CD8-positive, alpha-beta memory T cell (primary cell): ENCODE results near the gene CREB5. TPM values are rescaled to one million over a fixed set of nuclear protein-coding genes. Genes with fewer than 3 reads are reported as not detected.
A peak's percentile ranks its signal among the peaks of the same experiment; 100 is the strongest.

ENCODE experiments used
- CTCF ChIA-PET: fragments of 350-600 bp; sonication (Branson Sonifier 250); formaldehyde crosslinking; loops from one replicate; lab custom pipeline; 2021; ENCODE audit warnings: antibody characterized with exemption; lab: Charles Lee
- POLR2A ChIA-PET: fragments of 350-600 bp; sonication (Branson Sonifier 250); formaldehyde crosslinking; loops from one replicate; lab custom pipeline; 2021; ENCODE audit warnings: antibody characterized with exemption; lab: Charles Lee
- DNase-seq, 5 donors: peaks; one replicate each; pipeline versions ENCODE4 v3.0.0 to v3.0.0-alpha.2; 2020 to 2022; ENCODE audit warnings: mixed read lengths in 1 of 5
- H3K27ac ChIP-seq: one replicate; pipeline ENCODE4 v1.7.0; 2013; ENCODE audit warnings: low read depth, mild to moderate bottlenecking, low read length, moderate library complexity
- H3K27me3 ChIP-seq: 2 replicates; pipeline ENCODE4 v1.7.0; 2013; ENCODE audit warnings: low read length, mild to moderate bottlenecking; ENCODE audit not compliant: insufficient read depth, poor library complexity, severe bottlenecking
- H3K36me3 ChIP-seq: 2 replicates; pipeline ENCODE4 v1.7.0; 2013; ENCODE audit warnings: mild to moderate bottlenecking, low read length, moderate library complexity; ENCODE audit not compliant: insufficient read depth
- H3K4me1 ChIP-seq: 2 replicates; pipeline ENCODE4 v1.7.0; 2013; ENCODE audit warnings: mild to moderate bottlenecking, low read length, moderate library complexity; ENCODE audit not compliant: insufficient read depth
- H3K4me3 ChIP-seq: 2 replicates; pipeline ENCODE4 v1.7.0; 2013; ENCODE audit warnings: mild to moderate bottlenecking, low read length
- H3K9me3 ChIP-seq: 2 replicates; pipeline ENCODE4 v1.7.0; 2013; ENCODE audit warnings: mild to moderate bottlenecking, low read length
- H3K27ac Mint-ChIP-seq, 8 donors: one replicate each; pipeline ENCODE4 v1.8.0; 2020 to 2021; ENCODE audit warnings: mixed read lengths in 8 of 8, mild to moderate bottlenecking in 6 of 8, inconsistent platforms in 3 of 8, moderate library complexity in 3 of 8
- H3K27me3 Mint-ChIP-seq, 2 donors: one replicate each; pipeline ENCODE4 v1.8.0; 2020 to 2021; ENCODE audit warnings: mixed read lengths in 2 of 2, mild to moderate bottlenecking in 1 of 2, moderate library complexity in 1 of 2
- H3K36me3 Mint-ChIP-seq, 3 donors: one replicate each; pipeline ENCODE4 v1.8.0; 2020 to 2021; ENCODE audit warnings: mixed read lengths in 3 of 3, inconsistent platforms in 1 of 3, mild to moderate bottlenecking in 1 of 3
- H3K4me1 Mint-ChIP-seq, 3 donors: one replicate each; pipeline ENCODE4 v1.8.0; 2020 to 2021; ENCODE audit warnings: mixed read lengths in 3 of 3, inconsistent platforms in 1 of 3, mild to moderate bottlenecking in 1 of 3
- H3K4me3 Mint-ChIP-seq, 7 donors: one replicate each; pipeline ENCODE4 v1.8.0; 2020 to 2021; ENCODE audit warnings: mixed read lengths in 7 of 7, mild to moderate bottlenecking in 6 of 7, moderate library complexity in 4 of 7, inconsistent platforms in 2 of 7
- H3K9me3 Mint-ChIP-seq, 5 donors: one replicate each; pipeline ENCODE4 v1.8.0; 2020 to 2022; ENCODE audit warnings: mixed read lengths in 5 of 5, mild to moderate bottlenecking in 3 of 5, moderate library complexity in 2 of 5, inconsistent platforms in 1 of 5
- polyA plus RNA-seq: library from polyadenylated mRNA; unstranded; fragments of 300-500 nt; fragmentation: Illumina TruSeq; gene quantifications from one replicate; pipeline ENCODE4 v1.2.3, GENCODE V29; 2021
- total RNA-seq, 2 experiments: library from RNA; stranded (reverse); gene quantifications; one replicate each; pipeline ENCODE4 v1.2.3, GENCODE V29; 2021

CREB5 gene
- total and polyA plus RNA-seq, 3 experiments from 2014 or later, result not detected

- no peaks in the 10 kb centered on the region for H3K4me1 Mint-ChIP-seq
- peaks cover 0 to 4% (median 0%) of the 10 kb centered on the region in 5 donors for H3K9me3 Mint-ChIP-seq
- H3K27ac ChIP-seq, result no peak overlapping the region
- H3K36me3 Mint-ChIP-seq, result no peaks in the 10 kb centered on the region
- H3K9me3 ChIP-seq, result no peaks in the 10 kb centered on the region
- no peak overlapping the region for H3K27ac Mint-ChIP-seq
- no peaks in the 10 kb centered on the region for H3K36me3 ChIP-seq
- CTCF ChIA-PET, result no interaction called here
- H3K27me3 Mint-ChIP-seq, result peaks cover 0 to 2% of the 10 kb centered on the region in 2 donors
- H3K27me3 ChIP-seq, result no peaks in the 10 kb centered on the region
- H3K4me1 ChIP-seq, result no peaks in the 10 kb centered on the region
- no peak overlapping the region for H3K4me3 Mint-ChIP-seq
- no peak overlapping the region for H3K4me3 ChIP-seq
- POLR2A ChIA-PET, result no interaction called here
- no peak for DNase-seq
Measured at GRCh38 chr7:28531291-28531690, 119.0 kb downstream of the CREB5 start.

GRCh38 chr7:28532181-28532580, 119.9 kb downstream of the CREB5 start:
- DNase-seq, result no peak
- no peaks in the 10 kb centered on the region for H3K36me3 Mint-ChIP-seq
- no peak overlapping the region for H3K27ac Mint-ChIP-seq
- H3K36me3 ChIP-seq, result no peaks in the 10 kb centered on the region
- no peaks in the 10 kb centered on the region for H3K27me3 ChIP-seq
- peaks cover 0 to 2% of the 10 kb centered on the region in 2 donors for H3K27me3 Mint-ChIP-seq
- no peak overlapping the region for H3K27ac ChIP-seq
- H3K4me3 ChIP-seq, result no peak overlapping the region
- POLR2A ChIA-PET, result no interaction called here
- H3K4me1 Mint-ChIP-seq, result no peaks in the 10 kb centered on the region
- H3K9me3 Mint-ChIP-seq, result peaks cover 0 to 4% (median 0%) of the 10 kb centered on the region in 5 donors
- CTCF ChIA-PET, result no interaction called here
- no peak overlapping the region for H3K4me3 Mint-ChIP-seq
- H3K9me3 ChIP-seq, result no peaks in the 10 kb centered on the region
- H3K4me1 ChIP-seq, result no peaks in the 10 kb centered on the region

- no peaks in the 10 kb centered on the region for H3K27me3 ChIP-seq
- H3K9me3 Mint-ChIP-seq, result peaks cover 0 to 4% (median 0%) of the 10 kb centered on the region in 5 donors
- peaks cover 0 to 2% of the 10 kb centered on the region in 2 donors for H3K27me3 Mint-ChIP-seq
- DNase-seq, result no peak
- ChIA-PET POLR2A (no interaction called here), CTCF (no interaction called here)
- no peak overlapping the region for H3K4me3 ChIP-seq
- no peak overlapping the region for H3K27ac ChIP-seq
- no peaks in the 10 kb centered on the region for H3K4me1 Mint-ChIP-seq
- no peaks in the 10 kb centered on the region for H3K4me1 ChIP-seq
- no peak overlapping the region for H3K4me3 Mint-ChIP-seq
- no peaks in the 10 kb centered on the region for H3K36me3 ChIP-seq
- H3K9me3 ChIP-seq, result no peaks in the 10 kb centered on the region
- no peaks in the 10 kb centered on the region for H3K36me3 Mint-ChIP-seq
- no peak overlapping the region for H3K27ac Mint-ChIP-seq
Measured at GRCh38 chr7:28533267-28533666, 120.9 kb downstream of the CREB5 start.

- Mint-ChIP-seq H3K9me3 (peaks cover 0 to 4% (median 0%) of the 10 kb centered on the region in 5 donors), H3K36me3 (no peaks in the 10 kb centered on the region), H3K4me3 (no peak overlapping the region), H3K4me1 (no peaks in the 10 kb centered on the region), H3K27me3 (peaks cover 0 to 2% of the 10 kb centered on the region in 2 donors), H3K27ac (peak overlapping the region in 1 of 8 donors; percentile 68)
- Histone ChIP-seq H3K4me1 (no peaks in the 10 kb centered on the region), H3K27ac (no peak overlapping the region), H3K9me3 (no peaks in the 10 kb centered on the region), H3K4me3 (no peak overlapping the region), H3K36me3 (no peaks in the 10 kb centered on the region), H3K27me3 (no peaks in the 10 kb centered on the region)
- ChIA-PET CTCF (no interaction called here), POLR2A (no interaction called here)
- DNase-seq, result no peak
Measured at GRCh38 chr7:28533731-28534531, 121.6 kb downstream of the CREB5 start.

GRCh38 chr7:28536259-28536658, 123.9 kb downstream of the CREB5 start:
- Histone ChIP-seq H3K36me3 (no peaks in the 10 kb centered on the region), H3K27me3 (no peaks in the 10 kb centered on the region), H3K27ac (no peak overlapping the region), H3K9me3 (no peaks in the 10 kb centered on the region), H3K4me3 (no peak overlapping the region), H3K4me1 (no peaks in the 10 kb centered on the region)
- no peaks in the 10 kb centered on the region for H3K4me1 Mint-ChIP-seq
- DNase-seq, result no peak
- H3K27me3 Mint-ChIP-seq, result peaks cover 0 to 2% of the 10 kb centered on the region in 2 donors
- peaks cover 0 to 5% (median 0%) of the 10 kb centered on the region in 5 donors for H3K9me3 Mint-ChIP-seq
- H3K27ac Mint-ChIP-seq, result no peak overlapping the region
- ChIA-PET POLR2A (no interaction called here), CTCF (no interaction called here)
- no peaks in the 10 kb centered on the region for H3K36me3 Mint-ChIP-seq
- H3K4me3 Mint-ChIP-seq, result no peak overlapping the region

GRCh38 chr7:28539289-28539981, 127.1 kb downstream of the CREB5 start:
- no peak overlapping the region for H3K4me3 Mint-ChIP-seq

GRCh38 chr7:28542410-28542809, 130.1 kb downstream of the CREB5 start:
- H3K27me3 ChIP-seq, result no peaks in the 10 kb centered on the region
- no peak overlapping the region for H3K27ac ChIP-seq
- POLR2A ChIA-PET, result no interaction called here
- H3K9me3 ChIP-seq, result no peaks in the 10 kb centered on the region
- H3K36me3 ChIP-seq, result no peaks in the 10 kb centered on the region
- Mint-ChIP-seq H3K4me3 (no peak overlapping the region), H3K36me3 (no peaks in the 10 kb centered on the region), H3K27ac (no peak overlapping the region), H3K4me1 (no peaks in the 10 kb centered on the region), H3K27me3 (peaks cover 0 to 10% of the 10 kb centered on the region in 2 donors), H3K9me3 (peaks cover 0 to 14% (median 3%) of the 10 kb centered on the region in 5 donors)
- CTCF ChIA-PET, result no interaction called here
- H3K4me1 ChIP-seq, result no peaks in the 10 kb centered on the region
- DNase-seq, result no peak
- H3K4me3 ChIP-seq, result no peak overlapping the region

More at GRCh38 chr7:28539289-28539981, 127.1 kb downstream of the CREB5 start:
- Mint-ChIP-seq H3K4me1 (no peaks in the 10 kb centered on the region), H3K36me3 (no peaks in the 10 kb centered on the region), H3K9me3 (peaks cover 0 to 5% (median 0%) of the 10 kb centered on the region in 5 donors), H3K27me3 (peaks cover 0 to 8% of the 10 kb centered on the region in 2 donors), H3K27ac (no peak overlapping the region)
- Histone ChIP-seq H3K36me3 (no peaks in the 10 kb centered on the region), H3K4me3 (no peak overlapping the region), H3K27ac (no peak overlapping the region), H3K9me3 (no peaks in the 10 kb centered on the region), H3K27me3 (no peaks in the 10 kb centered on the region), H3K4me1 (no peaks in the 10 kb centered on the region)
- ChIA-PET POLR2A (no interaction called here), CTCF (no interaction called here)
- DNase-seq, result no peak

- DNase-seq, result no peak
- CTCF ChIA-PET, result no interaction called here
- H3K9me3 ChIP-seq, result no peaks in the 10 kb centered on the region
- no peaks in the 10 kb centered on the region for H3K36me3 ChIP-seq
- POLR2A ChIA-PET, result no interaction called here
- no peak overlapping the region for H3K27ac ChIP-seq
- Mint-ChIP-seq H3K27ac (no peak overlapping the region), H3K9me3 (peaks cover 3 to 18% (median 3%) of the 10 kb centered on the region in 5 donors), H3K27me3 (peaks cover 0 to 10% of the 10 kb centered on the region in 2 donors), H3K4me3 (no peak overlapping the region), H3K36me3 (no peaks in the 10 kb centered on the region), H3K4me1 (no peaks in the 10 kb centered on the region)
- no peaks in the 10 kb centered on the region for H3K27me3 ChIP-seq
- H3K4me3 ChIP-seq, result no peak overlapping the region
- no peaks in the 10 kb centered on the region for H3K4me1 ChIP-seq
Measured at GRCh38 chr7:28544453-28545117, 132.3 kb downstream of the CREB5 start.
